NCI-H2196 (cell line): Measurements from ENCODE around the gene DLG5.

ENCODE experiments used
- DNase-seq: peaks from one replicate; lab custom pipeline; 2025; ENCODE audit not compliant: unreplicated experiment; lab: John Stamatoyannopoulos, UW

Gene DLG5

DNA sequence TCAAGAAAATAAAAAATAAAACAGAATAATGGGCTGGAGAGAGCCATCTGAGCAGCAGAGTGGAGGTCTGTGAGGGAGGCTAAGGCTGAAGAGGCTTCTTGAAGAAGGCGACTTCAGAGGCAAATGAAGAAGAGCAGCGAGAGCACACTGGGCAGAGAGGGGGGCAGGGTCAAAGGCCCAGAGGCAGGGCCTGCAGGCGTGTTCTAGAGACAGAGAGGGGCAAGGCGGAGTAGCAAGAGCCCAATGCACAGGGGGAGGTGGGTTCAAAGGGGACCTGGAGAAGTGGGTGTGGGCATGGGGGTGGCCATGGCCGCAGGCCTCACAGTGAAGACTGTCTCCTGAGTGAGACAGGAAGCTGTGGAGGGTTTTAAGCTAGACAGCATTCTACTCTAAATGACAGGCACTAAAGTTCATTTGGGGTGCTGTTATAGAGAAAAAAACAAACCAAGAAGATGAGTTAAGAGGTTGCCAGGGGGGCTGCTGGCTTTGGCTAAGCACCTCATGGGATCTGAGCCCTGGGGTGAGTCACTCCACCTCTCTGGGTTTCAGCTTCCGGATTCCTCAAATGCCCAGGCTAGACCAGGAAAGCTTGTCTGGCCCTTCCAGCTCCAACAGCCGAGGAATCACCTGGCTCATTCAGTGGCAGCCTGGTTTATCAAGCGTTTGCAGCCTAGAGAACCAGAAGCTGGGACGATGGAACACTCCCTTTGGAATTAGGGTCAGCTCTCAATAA, 81.7 kb downstream of the DLG5 start:
- no peak for DNase-seq

- DNase-seq = no peak
Measured at GRCh38 chr10:77844177-77844576, 82.4 kb downstream of the DLG5 start.

DNA sequence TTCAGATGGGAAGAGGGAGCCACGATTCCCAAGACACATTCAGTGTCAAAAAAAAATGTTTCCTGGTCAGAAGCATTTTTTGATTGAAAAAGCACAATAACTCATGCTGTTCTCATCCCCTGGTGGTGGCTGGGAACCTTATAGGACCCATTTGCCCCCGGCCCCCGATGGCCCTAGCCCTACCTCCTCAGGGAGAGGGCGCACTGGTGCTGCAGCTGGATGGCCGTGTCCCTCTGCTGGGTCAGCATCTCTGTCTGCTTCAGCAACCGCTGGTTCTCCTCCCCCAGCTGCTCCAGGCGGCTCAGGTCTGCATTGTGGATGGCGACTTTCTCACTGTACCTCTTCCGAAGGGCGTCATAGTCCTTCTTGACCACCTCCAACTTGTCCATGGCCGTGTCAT, 83.3 kb downstream of the DLG5 start:
- no peak for DNase-seq

- no peak for DNase-seq
Measured at GRCh38 chr10:77842652-77843212, 83.8 kb downstream of the DLG5 start.

GRCh38 chr10:77841711-77842375, 84.7 kb downstream of the DLG5 start:
- no peak for DNase-seq

DNA sequence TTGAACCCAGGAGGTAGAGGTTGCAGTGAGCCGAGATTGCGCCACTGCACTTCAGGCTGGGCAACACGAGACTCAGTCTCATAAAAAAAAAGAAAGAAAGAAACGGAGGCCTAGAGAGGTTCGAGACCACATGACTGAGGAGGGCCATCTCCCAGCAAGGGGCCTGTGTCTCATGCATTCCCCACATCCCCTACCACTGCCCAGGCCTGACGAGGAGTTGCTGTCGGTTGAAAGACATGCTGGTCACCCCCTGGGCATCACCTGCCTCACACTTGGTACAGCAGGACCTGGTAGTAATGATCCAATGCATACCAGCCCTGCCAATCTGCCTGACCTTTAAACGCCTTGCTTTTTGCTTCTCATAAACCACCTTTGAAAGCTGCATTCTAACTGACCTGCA, 85.9 kb downstream of the DLG5 start:
- DNase-seq = no peak

GRCh38 chr10:77837925-77838595, 88.5 kb downstream of the DLG5 start:
- DNase-seq = no peak

DNA sequence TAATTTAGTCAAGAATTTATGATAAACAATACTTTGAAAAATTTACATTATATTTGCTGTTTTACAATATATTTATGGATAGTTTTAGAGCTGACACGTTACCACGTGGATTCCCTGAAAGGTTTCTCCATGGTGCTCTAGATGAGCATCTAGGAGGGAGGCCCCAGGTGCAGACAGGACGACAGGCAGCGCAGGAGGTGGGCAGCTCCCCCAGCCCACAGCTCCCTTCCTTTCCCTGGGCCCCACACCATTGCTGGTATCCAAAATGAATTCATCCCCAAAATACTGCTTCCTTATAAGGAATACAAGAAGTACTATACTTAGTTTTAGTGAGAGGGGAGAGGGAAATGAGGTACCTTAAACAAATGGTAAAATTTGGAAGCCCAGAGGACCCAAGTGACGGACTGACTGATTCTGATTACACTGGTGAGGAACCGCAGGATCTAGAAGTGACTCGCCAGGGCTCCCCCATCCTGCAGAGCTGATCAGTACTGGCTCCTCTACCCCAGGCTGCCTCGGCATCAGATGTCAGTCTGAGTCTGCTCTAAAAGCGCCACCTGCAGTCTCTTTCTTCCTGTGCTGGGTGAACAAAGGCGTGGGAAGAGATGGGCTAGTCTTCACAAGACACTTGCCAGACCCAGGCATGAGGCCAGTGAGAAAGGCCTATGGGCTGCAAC, 89.2 kb downstream of the DLG5 start:
- DNase-seq = peak; percentile 52

DNA sequence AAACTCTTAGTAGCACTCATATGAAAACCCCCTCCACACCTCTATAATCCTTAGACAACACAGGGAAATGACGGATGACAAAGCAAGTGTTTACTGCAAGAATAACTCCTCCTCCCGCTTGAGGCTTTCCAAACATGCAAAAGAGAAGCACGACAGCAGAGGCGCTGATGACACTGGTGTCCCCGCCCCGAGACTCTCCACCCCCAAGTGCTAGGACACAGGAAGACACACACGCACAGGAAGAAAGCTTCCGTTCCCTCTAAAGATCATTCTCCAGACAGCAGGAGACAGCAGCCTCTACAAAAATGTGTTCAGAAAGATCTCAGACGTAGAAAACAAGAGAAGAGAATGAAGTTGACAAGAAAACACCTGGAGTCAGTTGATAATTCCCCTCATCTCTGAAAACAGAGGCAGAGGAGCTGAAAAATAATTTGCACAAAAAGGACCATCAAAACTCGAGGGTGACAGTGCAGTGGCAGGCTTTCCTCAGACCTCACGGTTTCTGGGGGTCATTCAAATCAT, 90.2 kb downstream of the DLG5 start:
- DNase-seq = no peak

DNA sequence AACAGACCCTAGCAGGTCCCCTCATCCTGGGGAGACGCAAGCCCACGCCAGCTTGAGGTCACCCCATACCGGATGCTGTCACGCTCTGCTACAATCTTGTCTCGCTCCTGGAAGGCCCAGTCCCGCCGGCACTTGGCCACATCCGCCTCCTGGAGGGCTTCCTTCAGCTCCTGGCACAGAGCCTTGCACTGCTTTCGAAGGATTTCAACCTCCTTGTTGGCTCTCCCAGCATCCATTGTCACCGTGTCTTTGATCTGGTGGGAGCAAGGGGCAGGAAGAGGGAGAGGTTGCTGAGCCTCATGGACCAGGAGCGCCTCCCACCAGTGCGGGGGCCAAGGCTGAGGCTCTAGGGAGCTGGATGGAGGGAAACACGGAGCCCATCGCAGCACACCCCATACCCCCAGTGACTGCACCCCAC, 90.9 kb downstream of the DLG5 start:
- DNase-seq = no peak

DNA sequence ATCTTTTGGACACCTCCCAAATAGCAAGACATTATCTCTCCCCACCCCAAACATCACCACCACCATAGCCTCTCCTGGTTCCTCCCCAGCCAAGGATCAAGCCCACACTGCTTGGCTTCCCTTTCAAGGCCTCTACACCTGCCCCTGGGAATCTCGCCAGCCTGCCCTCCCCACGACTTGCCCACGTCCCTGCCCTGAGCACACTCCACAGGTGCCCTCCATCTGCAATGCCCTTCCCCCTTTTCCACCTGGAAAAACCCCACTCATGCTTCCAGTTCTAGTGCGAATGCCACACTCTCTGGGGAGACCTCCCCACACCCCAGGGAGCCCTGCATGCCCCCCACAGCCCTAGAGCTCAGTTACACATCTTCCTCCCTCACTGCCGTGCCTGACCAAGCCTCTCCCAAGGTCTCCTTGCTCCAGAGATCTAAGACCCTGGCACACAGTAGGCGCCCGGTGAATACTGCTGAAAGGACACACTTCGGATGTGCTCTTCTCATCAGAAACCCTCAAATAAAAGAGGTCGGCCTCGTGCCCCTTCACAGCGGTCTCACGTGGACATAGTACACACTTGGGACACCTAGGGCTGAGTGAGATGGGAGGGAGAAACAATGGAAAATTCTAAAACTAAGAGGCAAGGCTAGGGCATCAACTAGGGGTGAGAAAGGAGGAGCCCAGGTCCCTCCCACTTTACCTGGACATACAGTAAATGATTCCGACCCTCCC, 91.4 kb downstream of the DLG5 start:
- DNase-seq = no peak

DNA sequence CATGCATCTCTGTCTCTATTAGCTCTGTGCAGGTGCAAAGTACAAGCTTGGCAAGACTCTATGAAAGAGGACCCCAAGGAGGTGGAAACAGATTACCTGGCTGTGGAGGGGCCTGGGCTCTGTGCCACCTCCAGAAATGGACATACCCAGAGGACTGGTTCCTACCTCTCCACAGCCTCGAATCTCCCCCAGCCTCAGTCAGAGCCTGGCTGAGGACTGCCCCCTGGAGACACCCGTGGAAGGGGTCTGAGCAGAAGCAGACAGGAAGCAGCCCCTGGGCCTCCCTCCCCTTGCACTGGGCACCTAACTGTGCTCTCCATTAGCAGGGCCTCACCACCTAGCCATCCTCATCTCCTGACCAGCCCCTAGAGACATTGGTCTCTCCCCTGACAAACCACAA, 92.0 kb downstream of the DLG5 start:
- no peak for DNase-seq

DNA sequence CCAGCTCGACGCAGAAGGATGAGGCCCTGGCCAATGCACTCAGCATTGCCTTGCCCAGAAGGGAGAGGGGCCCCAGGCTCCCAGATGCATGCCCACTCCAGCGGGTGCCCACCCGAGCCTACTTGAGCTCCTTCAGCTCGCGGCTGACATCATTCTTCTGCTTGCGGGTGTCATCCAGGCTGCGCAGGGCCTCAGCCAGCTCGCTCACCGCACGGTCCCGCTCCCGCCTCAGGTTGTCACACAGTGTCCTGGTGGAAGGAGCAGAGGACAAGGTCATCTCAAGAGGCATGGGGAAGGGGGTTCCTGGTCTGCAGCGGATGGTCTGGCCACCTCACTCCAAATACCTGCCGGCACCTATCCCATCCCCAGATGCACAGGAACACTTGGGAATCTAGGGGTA, 92.8 kb downstream of the DLG5 start:
- no peak for DNase-seq

DNA sequence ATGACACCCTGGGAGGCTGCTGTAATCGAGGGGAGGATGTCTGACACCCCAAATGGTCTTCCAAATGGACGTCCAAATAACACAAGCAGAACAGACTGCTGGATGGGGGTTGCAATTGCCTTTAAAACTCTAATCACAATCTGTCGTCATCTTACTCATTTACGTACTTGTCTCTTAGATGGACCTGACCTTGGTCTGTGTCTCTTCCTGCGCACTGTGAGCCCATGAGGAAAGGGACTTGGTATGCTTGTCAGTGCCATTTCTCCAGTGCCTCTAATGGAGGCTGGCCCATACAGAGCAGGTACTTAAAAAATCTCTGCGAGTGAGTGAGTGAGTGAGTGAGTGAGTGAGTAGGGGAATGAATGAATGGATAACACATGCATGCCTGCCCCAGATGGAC, 93.3 kb downstream of the DLG5 start:
- no peak for DNase-seq

- no peak for DNase-seq
Measured at GRCh38 chr10:77832238-77832637, 94.3 kb downstream of the DLG5 start.

DNA sequence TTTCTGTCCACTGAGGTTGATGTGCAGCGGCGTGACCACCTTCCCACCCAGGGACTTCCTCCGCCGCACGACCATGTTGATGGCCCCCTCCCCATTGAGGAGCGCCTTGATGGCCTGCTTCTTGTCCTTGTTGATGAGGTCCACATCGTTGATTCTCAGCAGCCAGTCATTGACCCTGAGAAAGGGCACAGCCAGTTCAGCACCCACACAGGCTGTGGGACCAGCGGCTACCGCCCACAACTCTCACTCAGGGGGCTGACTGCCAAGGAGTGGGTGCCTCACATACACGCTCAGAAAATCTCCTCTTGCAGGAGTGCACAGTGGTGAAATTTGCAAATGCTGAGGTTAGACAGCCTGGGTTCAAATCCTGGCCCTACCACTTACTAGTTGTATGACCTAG, 97.2 kb downstream of the DLG5 start:
- no peak for DNase-seq

GRCh38 chr10:77828377-77828776, 98.2 kb downstream of the DLG5 start:
- DNase-seq = no peak

DNA sequence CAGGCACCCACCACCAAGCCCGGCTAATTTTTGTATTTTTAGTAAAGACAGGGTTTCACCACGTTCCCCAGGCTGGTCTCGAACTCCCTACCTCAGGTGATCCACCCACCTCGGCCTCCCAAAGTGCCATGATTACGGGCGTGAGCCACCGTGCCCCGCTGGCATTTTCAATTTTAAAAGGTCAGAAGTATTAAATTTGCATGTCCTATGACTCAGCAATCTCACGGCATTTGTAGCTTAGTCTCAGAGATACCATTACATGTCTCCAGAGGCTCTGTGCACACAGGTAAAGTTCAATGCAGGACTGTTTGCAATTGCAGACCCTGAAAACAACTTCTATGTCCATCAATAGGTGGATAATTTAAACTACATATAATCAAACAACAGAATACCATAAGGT, 99.2 kb downstream of the DLG5 start:
- DNase-seq = no peak

- no peak for DNase-seq
Measured at GRCh38 chr10:77825965-77826364, 100.6 kb downstream of the DLG5 start.

DNA sequence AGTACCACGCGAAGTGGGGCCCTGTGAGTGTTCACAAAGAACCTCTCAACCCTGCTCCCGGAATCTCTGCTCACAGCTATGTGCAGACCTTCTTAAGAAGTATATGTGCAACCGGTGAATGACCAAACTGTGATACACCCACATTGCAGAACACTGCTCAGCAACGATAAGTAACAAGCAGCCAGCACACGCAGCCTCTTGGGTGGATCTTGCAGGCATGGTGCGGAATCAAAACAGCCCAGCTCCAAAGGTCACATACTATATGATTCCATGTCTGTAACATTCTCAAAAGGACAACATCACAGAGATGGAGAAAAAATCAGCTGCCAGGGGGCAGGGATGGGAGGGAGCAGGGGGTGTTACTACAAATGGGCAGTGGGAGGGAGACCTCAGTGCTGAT, 101.6 kb downstream of the DLG5 start:
- DNase-seq = no peak
